OCI-LY1 (cell line): ENCODE results near the gene BNIP5.

Source experiments
- EZH2 ChIP-seq: fragments of 200-600 bp; sonication (generic), shearing (Covaris generic); IDR thresholded peaks from 2 replicates; pipeline ENCODE4 v1.8.0; 2017; ENCODE audit warnings: borderline replicate concordance, mixed run types, mild to moderate bottlenecking, antibody characterized with exemption, low read length, moderate library complexity, mixed read lengths
- TF ChIP-seq, protein P1 (sequence below): fragments of 200-600 bp; sonication (generic), shearing (Covaris generic); IDR thresholded peaks from 2 replicates; pipeline ENCODE4 v1.5.1; 2017; ENCODE audit warnings: mild to moderate bottlenecking, antibody characterized with exemption, low read length, moderate library complexity, mixed read lengths

GRCh38 chr6:36309900-36310299, 26.8 kb downstream of the BNIP5 start:
- TF ChIP-seq, protein P1, sequence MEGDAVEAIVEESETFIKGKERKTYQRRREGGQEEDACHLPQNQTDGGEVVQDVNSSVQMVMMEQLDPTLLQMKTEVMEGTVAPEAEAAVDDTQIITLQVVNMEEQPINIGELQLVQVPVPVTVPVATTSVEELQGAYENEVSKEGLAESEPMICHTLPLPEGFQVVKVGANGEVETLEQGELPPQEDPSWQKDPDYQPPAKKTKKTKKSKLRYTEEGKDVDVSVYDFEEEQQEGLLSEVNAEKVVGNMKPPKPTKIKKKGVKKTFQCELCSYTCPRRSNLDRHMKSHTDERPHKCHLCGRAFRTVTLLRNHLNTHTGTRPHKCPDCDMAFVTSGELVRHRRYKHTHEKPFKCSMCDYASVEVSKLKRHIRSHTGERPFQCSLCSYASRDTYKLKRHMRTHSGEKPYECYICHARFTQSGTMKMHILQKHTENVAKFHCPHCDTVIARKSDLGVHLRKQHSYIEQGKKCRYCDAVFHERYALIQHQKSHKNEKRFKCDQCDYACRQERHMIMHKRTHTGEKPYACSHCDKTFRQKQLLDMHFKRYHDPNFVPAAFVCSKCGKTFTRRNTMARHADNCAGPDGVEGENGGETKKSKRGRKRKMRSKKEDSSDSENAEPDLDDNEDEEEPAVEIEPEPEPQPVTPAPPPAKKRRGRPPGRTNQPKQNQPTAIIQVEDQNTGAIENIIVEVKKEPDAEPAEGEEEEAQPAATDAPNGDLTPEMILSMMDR: no peak
- no peak for TF ChIP-seq EZH2
